ENCODE measurements around the gene GSDME. TPM values are rescaled to one million over a fixed set of nuclear protein-coding genes. Genes with fewer than 3 reads are reported as not detected.

The GSDME gene
- polyA plus RNA-seq, 1 experiment: 63.8 TPM

DNA sequence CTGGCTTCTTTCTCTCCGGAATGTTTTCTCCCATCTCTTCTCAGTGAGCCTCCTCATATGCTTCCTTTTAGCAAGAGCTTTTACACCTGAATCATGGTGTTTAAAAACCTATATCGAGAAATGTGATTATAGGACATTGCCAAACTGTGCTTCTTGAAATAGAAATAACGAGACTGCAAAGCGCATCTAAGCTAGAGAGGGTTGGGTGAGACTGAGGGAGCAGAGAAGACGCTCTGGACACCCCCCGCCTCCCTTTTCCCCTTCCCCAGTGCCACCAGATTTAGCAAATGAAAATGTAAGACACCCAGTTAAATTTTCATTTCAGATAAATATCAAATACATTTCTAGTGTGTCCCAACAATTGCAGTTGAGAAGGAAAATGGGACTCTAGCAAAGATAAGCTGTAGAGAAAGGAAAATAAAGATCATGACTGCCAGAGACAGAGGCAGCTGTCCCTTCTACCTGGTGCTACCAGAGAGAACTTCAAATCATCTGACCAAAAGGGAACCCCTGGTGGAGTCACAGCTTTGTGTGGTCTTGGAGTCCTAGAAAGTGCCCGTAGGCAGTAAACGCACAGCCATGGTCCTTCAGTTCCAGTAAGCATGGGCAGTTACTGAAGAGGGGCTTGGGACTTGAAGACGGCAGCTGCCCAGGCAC, 14.6 kb downstream of the GSDME start:
- H3K27me3 ChIP-seq (ENCODE audit: control insufficient read depth, insufficient read depth, low read length): no peaks in the 10 kb centered on the region
- POLR2A ChIA-PET: interaction anchor here (0.6 kb wide), 1 partner anchor 70 kb away, joined by 3 read pairs; no protein-coding TSS in a partner anchor
- no peak for DNase-seq (ENCODE audit: low read depth, low spot score)
- H3K9me3 ChIP-seq (ENCODE audit: control insufficient read depth, insufficient read depth, low read length): no peaks in the 10 kb centered on the region; the same call in 1 of the 2 replicates
- peak overlapping the region; percentile 90 for H3K27ac ChIP-seq (ENCODE audit: low read depth, low read length)
- H3K4me3 ChIP-seq (ENCODE audit: low read depth, low read length): no peak overlapping the region
- TF ChIP-seq, protein P1, sequence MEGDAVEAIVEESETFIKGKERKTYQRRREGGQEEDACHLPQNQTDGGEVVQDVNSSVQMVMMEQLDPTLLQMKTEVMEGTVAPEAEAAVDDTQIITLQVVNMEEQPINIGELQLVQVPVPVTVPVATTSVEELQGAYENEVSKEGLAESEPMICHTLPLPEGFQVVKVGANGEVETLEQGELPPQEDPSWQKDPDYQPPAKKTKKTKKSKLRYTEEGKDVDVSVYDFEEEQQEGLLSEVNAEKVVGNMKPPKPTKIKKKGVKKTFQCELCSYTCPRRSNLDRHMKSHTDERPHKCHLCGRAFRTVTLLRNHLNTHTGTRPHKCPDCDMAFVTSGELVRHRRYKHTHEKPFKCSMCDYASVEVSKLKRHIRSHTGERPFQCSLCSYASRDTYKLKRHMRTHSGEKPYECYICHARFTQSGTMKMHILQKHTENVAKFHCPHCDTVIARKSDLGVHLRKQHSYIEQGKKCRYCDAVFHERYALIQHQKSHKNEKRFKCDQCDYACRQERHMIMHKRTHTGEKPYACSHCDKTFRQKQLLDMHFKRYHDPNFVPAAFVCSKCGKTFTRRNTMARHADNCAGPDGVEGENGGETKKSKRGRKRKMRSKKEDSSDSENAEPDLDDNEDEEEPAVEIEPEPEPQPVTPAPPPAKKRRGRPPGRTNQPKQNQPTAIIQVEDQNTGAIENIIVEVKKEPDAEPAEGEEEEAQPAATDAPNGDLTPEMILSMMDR (IDR thresholded peaks at IDR 0.05; ENCODE audit: low read depth, low read length): no peak
- CTCF ChIA-PET: interaction anchor here (0.9 to 2.7 kb wide), 5 partner anchors 13 to 355 kb away, joined by 3 to 13 read pairs (median 3); no protein-coding TSS in a partner anchor

GRCh38 chr7:24741679-24742505, 15.4 kb downstream of the GSDME start:
- Histone ChIP-seq H3K9me3 (ENCODE audit: control insufficient read depth, insufficient read depth, low read length) (no peaks in the 10 kb centered on the region; the same call in 1 of the 2 replicates), H3K4me3 (ENCODE audit: low read depth, low read length) (no peak overlapping the region), H3K27ac (ENCODE audit: low read depth, low read length) (peak overlapping the region; percentile 90), H3K27me3 (ENCODE audit: control insufficient read depth, insufficient read depth, low read length) (no peaks in the 10 kb centered on the region)
- ChIA-PET POLR2A (interaction anchor here (0.6 to 1.6 kb wide), 3 partner anchors 9 to 71 kb away, joined by 3 to 4 read pairs (median 3); partner anchors contain the start of gene GSDME), CTCF (interaction anchor here (0.9 to 2.7 kb wide), 8 partner anchors 9 to 356 kb away, joined by 3 to 13 read pairs (median 4); no protein-coding TSS in a partner anchor)
- TF ChIP-seq, protein P1 (IDR thresholded peaks at IDR 0.05; ENCODE audit: low read depth, low read length): no peak
- peak; percentile 80 for DNase-seq (ENCODE audit: low read depth, low spot score)

GRCh38 chr7:24740871-24741270, 16.4 kb downstream of the GSDME start:
- POLR2A ChIA-PET: interaction anchor here (0.9 to 1.6 kb wide), 2 partner anchors 8 to 16 kb away, joined by 3 to 4 read pairs; partner anchors contain the start of gene GSDME
- CTCF ChIA-PET: interaction anchor here (0.6 to 2.7 kb wide), 7 partner anchors 10 to 357 kb away, joined by 3 to 13 read pairs (median 5); no protein-coding TSS in a partner anchor
- no peak overlapping the region for H3K4me3 ChIP-seq (ENCODE audit: low read depth, low read length)

DNA sequence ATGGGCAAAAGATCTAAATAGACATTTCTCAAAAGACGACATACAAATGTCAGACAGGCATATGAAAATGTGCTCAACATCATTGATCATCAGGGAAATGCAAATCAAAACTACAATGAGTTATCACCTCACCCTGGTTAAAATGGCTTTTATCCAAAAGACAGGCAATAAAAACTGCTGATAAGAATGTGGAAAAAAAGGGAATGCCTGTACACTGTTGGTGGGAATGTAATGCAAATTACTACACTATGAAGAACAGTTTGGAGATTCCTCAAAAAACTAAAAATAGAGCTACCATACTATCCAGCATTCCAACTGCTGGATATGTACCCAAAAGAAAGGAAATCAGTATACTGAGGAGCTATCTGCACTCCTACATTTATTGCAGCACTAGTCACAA, 18.0 kb downstream of the GSDME start:
- DNase-seq (ENCODE audit: low read depth, low spot score): no peak
- Histone ChIP-seq H3K27ac (ENCODE audit: low read depth, low read length) (no peak overlapping the region), H3K9me3 (ENCODE audit: control insufficient read depth, insufficient read depth, low read length) (no peaks in the 10 kb centered on the region; the same call in 1 of the 2 replicates), H3K4me3 (ENCODE audit: low read depth, low read length) (no peak overlapping the region), H3K27me3 (ENCODE audit: control insufficient read depth, insufficient read depth, low read length) (no peaks in the 10 kb centered on the region)
- TF ChIP-seq, protein P1 (IDR thresholded peaks at IDR 0.05; ENCODE audit: low read depth, low read length): no peak
- ChIA-PET CTCF (interaction anchor here (0.7 kb wide), 1 partner anchor 143 kb away, joined by 4 read pairs; no protein-coding TSS in a partner anchor), POLR2A (no interaction called here)

More at GRCh38 chr7:24740871-24741270, 16.4 kb downstream of the GSDME start:
- H3K27ac ChIP-seq (ENCODE audit: low read depth, low read length): no peak overlapping the region
- TF ChIP-seq, protein P1 (IDR thresholded peaks at IDR 0.05; ENCODE audit: low read depth, low read length): no peak
- no peaks in the 10 kb centered on the region for H3K27me3 ChIP-seq (ENCODE audit: control insufficient read depth, insufficient read depth, low read length)
- H3K9me3 ChIP-seq (ENCODE audit: control insufficient read depth, insufficient read depth, low read length): no peaks in the 10 kb centered on the region; the same call in 1 of the 2 replicates
- DNase-seq (ENCODE audit: low read depth, low spot score): no peak

Data from AG04450 (cell line).